SW 1271 (cell line): ENCODE data around the gene ARPP19.
A peak's percentile ranks its signal among the peaks of the same experiment; 100 is the strongest.
"Not testable (repeated sequence)": the region's sequence is repeated elsewhere in the genome, so short reads cannot be mapped to it uniquely, and the experiment has no call there.

Source experiments
- DNase-seq, 2 experiments: peaks; one replicate each; lab custom pipeline; 2025; lab: John Stamatoyannopoulos, UW

Gene ARPP19

DNA sequence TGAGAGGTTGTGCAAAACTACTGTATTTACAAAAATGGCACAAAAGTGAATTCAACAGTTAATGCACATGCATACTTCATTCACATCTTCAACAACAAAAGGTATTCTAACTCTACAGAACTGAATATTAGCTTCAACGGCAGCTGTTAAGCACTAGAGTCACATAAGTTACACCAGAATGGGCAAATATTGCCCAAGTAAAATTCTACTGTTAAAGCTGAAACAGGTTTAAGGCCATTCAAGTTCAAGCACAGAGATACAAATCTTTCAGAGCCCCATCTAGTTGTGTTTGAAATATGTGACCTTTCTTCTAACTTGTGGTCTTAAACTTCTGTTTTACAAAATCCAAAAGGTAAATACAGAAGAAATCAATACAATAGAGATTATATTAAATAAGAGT lies 17.6 kb downstream of the ARPP19 start:
- DNase-seq = not testable (repeated sequence)

DNA sequence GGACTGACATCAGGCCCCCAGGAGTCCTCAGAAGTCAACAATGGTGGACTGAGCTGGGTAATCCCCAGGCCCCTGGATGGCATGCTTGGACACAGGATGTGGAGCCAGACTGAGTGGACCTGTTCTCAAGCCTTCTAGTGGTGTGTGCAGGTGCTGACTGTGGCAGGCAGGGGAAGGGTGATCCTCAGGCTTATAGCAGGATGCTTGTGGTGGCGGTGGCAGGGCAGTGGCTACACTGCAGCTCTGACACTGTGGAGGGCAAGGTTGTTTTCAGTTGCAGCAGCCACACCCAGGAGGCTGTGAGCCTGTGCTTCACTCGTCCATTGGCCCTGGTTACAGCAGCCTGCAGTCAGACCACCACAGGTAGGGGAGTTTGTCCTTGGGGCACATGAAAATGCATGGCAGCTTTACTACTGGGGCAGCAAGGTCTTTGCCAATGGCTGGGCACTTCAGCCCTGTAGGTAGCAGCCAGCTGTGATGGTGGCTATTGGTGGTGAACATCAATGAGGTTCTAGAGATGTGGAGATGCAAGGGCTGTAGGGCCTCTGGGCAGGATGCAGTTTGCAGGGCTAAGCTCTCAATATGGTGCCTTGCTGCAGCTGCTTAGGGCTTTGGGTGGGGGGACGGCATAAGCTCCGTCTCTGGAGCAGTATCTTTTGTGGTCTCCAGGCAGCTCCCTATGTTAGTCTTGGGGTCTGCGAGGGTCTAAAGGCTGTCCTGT lies 22.6 kb downstream of the ARPP19 start:
- DNase-seq = no peak

DNA sequence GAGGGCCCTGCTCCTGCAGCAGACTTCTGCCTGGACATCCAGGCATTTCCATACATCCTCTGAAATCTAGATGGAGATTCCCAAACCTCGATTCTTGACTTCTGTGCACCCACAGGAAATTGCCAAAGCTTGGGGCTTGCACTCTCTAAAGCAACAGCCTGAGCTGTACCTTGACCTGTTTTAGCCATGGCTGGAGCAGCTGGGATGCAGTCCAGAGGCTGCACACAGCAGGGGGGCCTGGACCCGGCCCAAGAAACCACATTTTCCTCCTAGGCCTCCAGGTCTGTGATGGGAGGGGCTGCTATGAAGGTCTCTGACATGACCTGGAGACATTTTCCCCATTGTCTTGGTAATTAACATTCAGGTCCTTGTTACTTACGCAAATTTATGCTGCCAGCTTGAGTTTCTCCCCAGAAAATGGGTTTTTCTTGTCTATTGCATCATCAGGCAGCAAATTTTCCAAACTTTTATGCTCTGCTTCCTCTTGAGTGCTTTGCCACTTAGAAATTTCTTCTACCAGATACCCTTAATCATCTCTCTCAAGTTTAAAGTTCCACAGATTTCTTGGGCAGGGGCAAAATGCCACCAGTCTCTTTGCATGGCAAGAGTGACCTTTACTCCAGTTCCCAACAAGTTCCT lies 28.3 kb downstream of the ARPP19 start:
- no peak for DNase-seq

DNA sequence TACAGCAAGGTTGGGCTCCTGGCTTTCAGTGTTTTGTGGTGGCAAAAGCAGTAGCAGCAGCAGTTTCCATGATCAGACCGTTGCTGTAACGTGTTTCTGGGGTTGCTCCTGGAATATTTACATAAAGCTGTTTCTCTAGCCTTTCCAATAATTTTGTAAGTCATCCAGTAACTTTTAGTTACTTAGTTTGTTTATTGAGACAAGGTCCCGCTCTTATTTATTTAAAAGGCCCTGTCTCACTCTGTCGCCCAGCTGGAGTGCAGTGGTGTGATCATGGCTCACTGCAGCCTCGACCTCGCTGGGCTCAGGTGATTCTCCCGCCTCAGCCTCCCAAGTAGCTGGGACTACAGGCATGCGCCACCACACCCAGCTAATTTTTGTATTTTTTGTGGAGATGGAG lies 31.4 kb downstream of the ARPP19 start:
- no peak for DNase-seq

DNA sequence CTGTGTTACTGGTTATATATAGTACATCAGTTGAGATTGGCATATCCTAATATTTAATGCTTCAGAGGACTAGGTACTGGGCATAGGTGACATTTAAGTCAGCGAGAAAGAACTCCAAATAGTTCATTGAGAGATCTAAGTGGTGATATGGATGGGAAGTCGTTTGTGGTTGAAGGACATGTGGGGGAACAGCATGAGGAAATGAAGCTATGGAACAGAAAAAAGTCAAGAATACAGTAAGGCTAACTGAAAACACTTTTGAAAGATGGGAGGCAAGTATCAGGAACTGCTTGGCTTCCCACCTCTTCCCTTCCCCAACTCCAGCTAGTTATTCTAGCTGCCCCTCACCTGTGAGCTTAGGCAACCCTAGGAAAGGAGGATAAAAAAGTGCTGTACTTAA lies 36.4 kb downstream of the ARPP19 start:
- DNase-seq = no peak

DNA sequence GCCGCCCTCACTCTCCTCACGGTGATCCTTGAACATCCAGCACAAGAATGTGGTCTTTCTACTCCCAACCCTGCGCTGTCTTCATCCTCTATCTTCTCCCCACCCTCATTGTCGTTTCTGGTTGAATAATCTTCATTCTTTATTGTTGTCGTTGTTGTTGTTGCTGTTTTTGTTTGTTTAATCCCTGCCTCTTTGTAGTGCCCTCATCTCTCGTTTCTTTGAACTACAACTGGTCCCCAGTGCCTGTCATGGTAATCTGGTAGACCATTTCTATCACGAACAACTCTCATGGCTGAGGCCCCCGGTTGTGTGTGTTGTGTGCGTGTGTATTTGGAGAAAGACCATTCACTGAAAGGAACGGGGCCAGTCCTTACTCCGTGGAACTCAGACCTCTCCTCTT lies 38.9 kb downstream of the ARPP19 start:
- DNase-seq = no peak

DNA sequence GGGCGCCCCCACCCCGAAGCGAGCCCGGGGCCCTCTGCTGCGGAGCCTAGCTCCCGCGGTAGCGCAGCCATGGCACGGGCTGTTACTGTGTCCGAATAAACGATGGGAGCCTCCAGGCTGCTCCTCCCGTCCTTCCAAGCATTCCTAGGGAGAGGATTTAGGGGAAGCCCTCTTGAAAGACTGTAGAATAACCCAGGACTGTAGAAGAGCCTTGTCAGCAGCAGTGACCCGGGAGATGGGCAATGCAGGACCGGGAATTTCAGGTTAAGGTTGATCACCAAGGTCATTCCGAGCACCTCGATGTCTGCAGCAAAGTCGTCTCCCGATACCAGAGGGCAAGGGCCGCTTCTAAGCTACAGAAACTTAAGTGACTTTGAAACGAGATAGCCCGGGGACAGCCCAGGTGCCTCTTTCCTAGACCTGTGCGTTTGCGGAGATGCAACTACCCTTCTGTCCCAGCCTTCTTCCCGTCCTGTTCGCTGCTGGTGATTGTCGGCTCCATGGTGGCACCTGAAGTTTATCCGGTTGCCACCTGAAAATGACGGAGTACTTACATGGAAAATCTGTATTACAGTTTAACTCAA lies 39.4 kb downstream of the ARPP19 start:
- peak in 1 of 2 experiments; percentile 5 for DNase-seq

DNA sequence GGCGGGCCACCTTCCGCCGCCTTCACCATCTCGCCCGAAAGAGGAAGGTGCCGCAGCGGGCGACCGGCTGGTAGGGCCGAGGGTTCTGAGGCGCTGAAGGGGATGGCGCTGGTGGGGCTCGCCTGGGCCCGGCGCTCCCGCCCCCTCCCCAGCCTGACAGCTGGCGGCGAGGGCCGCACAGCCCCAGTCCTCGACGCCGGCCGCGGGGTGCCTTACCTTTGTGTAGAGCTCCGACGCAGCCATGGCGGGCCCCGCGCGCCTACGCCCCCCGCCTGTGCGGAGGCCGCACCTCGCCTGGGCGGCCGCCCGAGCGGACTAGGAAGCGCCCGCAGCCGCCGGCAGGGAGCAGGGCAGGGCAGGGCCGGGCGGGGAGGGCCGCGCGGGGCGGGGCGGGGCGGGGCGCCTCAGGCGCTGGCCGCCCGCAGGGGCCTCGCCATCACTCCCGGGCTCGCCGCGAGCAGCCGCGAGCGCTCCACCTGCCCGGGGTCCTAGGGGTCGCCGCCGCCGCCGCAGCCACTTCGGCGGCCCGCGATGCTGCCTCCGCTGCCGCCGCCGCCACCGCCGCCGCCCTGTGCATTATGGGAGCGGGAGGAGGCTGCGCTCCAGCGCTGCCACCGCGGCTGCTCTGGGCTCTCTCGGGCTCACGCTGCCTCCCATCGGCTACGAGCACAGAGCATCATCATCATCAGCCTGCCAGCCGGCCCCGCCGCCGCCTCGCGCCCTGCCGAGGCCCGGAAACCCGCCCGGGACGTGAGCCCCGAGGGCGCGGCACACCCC lies 40.1 kb downstream of the ARPP19 start, which contains the start of gene MYO5A:
Gene MYO5A, minus strand, starts transcription at position 317 of the 777 bp plus-strand sequence. Its CDS starts 74 bp downstream, at position 243.
- DNase-seq = peak in 1 of 2 experiments; percentile 32

DNA sequence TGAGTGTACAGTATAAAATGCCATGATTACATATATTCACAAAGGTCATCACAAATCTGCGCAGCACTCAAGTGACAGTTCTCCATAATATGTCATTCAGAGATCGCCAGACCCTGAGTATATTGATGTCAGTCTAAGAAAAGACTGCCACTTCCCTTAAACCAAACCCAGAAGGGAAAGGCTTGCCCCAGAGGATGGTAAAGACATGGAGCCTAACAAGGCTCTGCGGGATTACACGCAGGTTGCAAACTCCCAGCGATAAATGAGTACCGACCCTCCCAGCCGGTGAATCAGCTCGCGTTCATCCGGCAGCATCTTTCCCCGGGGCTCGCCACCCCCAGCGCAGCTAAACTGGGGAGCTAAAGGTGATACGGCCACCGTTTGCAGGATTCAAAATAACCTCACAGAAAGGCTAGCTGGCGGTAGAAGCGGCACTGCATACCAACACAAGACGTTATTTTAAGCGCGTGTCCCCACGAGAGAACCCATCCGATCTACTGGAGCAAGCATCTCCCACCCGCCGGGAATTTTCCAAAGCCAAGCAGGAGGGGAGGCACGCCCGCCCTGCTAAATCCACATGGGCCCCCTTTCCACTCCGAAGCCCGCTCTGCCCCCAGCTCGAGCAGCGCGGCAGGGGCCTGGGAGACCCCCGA lies 40.8 kb downstream of the ARPP19 start:
- no peak for DNase-seq

DNA sequence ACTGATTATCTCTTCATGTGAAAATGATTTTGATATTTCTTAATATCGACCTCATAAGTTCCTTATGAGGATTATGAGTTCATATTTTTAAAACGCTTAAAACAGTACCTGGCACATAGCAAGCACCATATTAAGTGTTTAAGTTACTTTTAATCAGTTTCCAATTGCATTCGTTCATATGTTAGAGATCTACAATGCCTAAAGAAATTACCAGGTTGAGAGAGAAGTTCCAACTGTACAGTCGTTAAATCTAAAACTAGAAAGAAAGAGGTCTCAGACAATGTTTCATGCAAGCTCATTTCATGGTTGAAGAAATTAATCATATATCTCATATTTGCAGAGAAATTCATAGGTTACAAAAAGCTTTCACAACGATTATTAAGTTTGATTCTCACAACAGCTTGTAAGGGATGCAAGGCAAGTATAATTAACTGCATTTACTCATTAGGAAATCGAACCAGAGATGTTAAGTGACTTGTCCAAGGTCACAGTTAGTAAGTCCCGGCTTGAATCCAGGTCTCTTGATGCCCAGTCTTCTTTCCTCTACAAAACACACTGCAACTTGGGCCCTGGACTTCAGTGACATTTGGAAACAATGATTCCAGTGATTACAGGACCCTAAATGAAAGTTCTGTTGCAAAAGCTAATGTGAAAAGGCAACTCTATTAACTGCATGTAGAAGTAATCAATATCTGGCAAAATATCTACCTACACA lies 41.5 kb downstream of the ARPP19 start:
- no peak for DNase-seq

DNA sequence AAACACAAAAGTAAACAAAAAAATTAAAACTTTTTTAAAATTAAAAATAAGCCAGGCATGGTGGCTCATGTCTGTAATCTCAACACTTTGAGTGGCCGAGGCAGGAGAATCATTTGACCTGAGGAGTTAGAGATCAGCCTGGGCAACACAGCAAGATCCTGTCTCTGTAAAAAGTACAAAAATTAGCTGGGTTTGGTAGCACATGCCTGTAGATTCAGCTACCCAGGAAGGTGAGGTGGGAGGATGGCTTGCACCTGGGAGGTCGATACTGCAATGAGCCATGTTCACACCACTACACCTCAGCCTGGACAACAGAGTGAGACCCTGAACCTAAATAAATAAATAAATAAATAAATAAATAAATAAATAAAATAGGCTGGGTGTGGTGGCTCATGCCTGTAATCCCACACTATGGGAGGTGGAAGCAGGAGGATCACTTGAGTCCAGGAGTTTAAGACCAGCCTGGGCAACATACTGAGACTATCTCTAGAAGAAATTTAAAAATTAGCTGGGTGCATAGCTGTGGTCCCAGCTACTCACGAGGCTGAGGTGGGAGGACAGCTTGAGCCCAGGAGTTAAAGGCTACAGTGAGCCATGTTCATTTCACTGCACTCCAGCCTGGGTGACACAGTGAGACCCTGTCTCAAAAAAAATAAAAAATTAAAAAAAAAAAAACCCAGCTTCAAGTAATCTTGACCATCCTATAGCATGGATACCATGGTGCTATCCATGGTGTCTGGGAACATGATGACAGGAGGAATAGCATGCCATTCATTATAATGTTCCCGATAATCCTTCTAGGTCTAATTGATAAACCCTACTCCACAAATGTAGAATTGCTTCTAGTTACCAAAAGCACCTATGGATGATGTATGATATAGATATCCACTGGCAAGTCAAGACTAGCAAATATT lies 44.4 kb downstream of the ARPP19 start:
- DNase-seq = no peak

DNA sequence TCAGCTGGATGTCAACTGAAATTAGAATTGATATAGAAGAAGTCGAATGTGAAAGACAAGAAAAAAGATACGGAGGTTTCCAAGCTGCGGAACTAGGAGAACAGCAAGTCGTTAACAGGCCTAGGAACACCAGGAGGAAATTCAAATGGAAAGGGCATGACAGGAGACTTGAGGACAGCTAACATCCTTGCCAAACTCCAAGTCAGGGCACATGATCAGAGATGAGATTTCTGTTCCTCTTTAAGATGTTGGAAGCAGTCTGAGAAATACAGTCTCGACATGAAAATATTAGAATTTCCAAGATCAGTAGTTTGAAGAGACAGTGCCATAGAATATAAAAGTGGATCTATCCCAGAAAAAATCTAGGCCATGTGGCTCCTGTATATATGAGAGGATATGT lies 45.2 kb downstream of the ARPP19 start:
- DNase-seq = no peak

DNA sequence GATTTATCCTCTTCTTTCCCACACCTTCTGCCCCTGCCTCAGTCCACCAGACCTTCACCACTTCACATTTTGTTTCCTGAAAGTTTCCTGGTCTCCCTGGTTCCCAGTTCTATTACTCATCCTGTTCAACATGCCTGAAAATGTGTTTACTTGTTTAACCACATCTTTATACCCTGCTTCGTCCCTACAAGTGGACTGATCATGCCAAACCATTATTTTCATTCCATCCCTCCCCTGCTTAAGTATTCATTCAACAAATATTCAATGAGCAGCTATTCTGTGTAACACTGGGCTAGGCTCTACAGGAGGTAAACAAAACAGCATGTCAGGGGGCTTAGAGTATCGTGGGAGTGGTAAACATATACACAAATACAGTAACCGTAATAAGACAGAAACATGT lies 45.6 kb downstream of the ARPP19 start:
- no peak for DNase-seq

DNA sequence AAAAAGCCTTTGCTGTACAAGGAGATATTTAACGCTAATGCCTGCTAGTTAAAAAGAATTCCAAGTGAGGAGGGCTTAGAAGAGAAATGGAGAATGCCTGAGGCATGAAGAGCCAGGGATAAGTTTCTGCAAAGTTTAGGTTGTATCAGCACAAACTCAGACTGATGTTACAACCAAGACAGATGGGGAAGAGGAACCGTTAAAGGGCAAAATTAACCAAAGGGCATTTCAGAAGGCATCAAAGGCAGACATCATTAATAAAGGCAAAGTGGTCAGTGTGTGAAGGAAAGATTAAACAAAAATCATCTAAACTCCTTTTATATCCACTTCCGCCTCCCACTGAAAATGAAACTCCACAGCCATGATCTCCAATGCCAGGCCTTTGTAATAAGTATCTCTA lies 47.1 kb downstream of the ARPP19 start:
- DNase-seq = no peak

DNA sequence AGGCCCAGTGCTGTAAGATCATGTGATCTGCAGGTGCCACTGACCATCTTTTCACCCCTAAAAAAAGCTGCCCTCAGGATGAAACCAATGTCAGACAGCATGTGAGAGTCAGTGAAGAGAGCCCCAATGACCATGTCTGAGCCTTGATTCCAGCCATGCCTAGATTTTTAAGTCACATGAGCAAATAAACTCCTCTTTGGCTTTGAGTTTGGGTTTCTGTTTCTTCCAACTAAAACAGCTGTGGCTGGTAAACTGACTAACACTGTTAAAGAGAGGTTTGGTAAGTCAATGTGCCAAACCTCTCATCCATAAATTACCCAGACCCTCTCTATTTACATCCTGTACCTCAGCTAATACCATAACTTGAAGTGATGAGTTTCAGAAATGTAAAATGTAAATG lies 48.4 kb downstream of the ARPP19 start:
- no peak for DNase-seq

DNA sequence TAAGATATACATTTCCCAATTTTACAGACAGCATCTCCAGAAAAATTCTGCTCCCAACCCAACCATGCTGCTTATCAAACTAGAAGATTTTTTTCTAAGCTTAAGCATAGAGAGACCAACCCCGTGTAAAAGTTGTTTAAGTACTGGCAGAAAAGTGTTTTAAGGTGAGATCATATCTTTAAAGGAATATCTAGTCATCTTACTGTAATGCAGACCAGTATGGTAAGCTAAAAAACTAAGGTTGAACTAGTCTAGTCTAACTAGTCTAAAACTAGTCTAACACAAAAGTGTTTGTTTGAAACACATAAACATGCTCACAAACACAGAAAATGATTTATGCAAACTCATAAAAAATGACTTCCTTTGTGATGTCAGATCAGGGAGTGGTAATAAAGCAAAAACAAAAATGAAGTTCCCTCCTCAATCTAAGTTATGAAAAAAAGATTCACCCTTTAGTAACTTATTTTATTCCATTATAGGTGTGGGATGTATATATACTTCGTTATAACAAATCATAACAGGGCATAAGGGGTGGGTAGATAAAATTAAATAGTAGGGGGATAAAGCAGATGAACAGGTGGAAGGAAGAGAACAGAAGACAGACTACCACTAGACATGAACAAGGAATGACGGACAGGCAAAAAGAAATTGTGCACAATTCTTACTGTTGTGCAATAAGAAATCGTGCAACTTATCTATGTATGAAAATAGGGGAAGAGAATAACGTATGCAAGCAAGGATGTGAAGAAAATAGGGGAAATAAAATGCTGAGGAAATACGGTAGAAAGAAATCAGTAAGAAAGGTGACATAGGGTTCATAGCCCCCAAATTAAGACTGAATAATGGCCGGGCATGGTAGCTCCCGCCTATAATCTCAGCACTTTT lies 50.1 kb downstream of the ARPP19 start:
- no peak for DNase-seq

DNA sequence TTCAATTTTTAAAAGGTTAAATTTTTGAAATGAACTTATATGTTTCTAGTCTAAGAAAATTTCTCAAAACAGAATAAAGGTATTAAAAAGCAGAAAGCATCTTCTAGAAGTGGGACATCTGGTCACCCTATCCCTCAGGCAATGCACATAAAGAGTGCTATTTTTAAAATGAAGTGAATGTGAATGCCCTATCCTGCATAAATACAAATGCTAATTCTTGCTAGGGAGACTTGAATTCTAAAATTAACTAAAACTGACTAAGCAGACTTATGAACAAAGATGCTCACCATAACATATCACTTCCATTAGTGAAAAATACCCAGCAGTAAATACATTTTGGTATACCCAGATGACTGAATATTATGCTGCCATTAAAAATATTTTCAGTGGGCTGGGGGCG lies 51.8 kb downstream of the ARPP19 start:
- no peak for DNase-seq

DNA sequence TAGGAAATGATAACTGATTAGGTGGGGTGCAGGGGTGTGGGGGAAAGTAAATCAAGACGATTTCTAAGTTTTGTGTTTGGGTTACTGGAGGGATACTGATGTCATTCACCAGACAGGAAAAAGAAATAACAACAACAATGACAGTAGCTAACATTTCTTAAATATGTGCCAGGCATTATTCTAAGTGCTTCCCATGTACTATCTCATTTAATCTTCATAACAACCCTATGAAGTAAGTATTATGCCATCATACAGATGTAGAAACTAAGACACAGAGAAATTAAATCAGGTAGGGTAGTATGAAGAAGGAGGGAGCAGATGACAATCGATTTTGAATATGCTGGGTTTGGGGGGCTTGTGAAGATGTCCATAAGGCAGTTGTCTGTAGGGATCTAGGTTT lies 53.5 kb downstream of the ARPP19 start:
- no peak for DNase-seq

DNA sequence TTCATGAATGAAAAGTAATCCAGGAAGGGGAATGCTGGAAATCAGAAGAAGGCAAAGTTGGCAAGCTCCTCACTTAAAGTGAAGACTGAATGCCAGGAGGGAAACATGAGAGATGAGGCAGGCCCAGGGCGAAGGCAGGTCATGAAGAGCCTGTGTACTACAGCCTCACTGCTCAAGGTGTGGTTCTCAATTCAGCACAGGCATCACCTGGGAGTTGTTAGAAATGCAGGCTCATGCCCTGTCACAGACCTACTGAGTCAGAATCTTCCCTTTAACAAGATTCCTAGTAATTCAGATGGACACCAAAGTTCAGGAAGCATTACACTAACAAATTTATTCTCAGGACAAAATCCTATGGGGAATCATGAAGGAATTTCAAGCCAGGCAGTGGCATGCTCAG lies 54.3 kb downstream of the ARPP19 start:
- DNase-seq = no peak
